Mesenchymal stem cell (in vitro differentiated cells and primary cell): ENCODE results near the gene CFC1B. TPM values are rescaled to one million over a fixed set of nuclear protein-coding genes. Genes with fewer than 3 reads are reported as not detected.
"Not testable (repeated sequence)": the region's sequence is repeated elsewhere in the genome, so short reads cannot be mapped to it uniquely, and the experiment has no call there.

Experiments used
- DNase-seq: peaks from one replicate; pipeline ENCODE4 v3.0.0-alpha.2; 2013
- H2AFZ ChIP-seq: one replicate; pipeline ENCODE4 v1.6.1; 2013; ENCODE audit warnings: low read depth, mild to moderate bottlenecking, control low read depth, inconsistent platforms, low read length, moderate library complexity
- H2AK5ac ChIP-seq: 2 replicates; pipeline ENCODE4 v1.6.1; 2013; ENCODE audit warnings: low read length, moderate library complexity, mild to moderate bottlenecking, inconsistent platforms; ENCODE audit not compliant: severe bottlenecking
- H2BK120ac ChIP-seq: one replicate; pipeline ENCODE4 v1.6.1; 2013; ENCODE audit warnings: low read depth, mild to moderate bottlenecking, inconsistent platforms, low read length, moderate library complexity
- H2BK12ac ChIP-seq, 2 experiments: one replicate each; pipeline ENCODE4 v1.6.1; 2013; ENCODE audit warnings: inconsistent platforms in 2 of 2, low read length in 2 of 2, mild to moderate bottlenecking in 2 of 2, moderate library complexity in 2 of 2, control low read depth in 1 of 2
- H2BK15ac ChIP-seq: one replicate; pipeline ENCODE4 v1.6.1; 2013; ENCODE audit warnings: mild to moderate bottlenecking, low read depth, inconsistent platforms; ENCODE audit not compliant: poor library complexity, severe bottlenecking
- H2BK5ac ChIP-seq: 2 replicates; pipeline ENCODE4 v1.6.1; 2013; ENCODE audit warnings: low read depth, mild to moderate bottlenecking, low read length, control low read depth, inconsistent platforms; ENCODE audit not compliant: poor library complexity, severe bottlenecking
- H3K14ac ChIP-seq, 2 experiments: one replicate each; pipeline ENCODE4 v1.6.1; 2013; ENCODE audit warnings: inconsistent platforms in 2 of 2, low read length in 2 of 2, control low read depth in 1 of 2, mild to moderate bottlenecking in 1 of 2, moderate library complexity in 1 of 2
- H3K18ac ChIP-seq, 2 experiments: one replicate each; pipeline ENCODE4 v1.6.1; 2013; ENCODE audit warnings: inconsistent platforms in 2 of 2, low read length in 2 of 2, control low read depth in 1 of 2, low read depth in 1 of 2, mild to moderate bottlenecking in 1 of 2
- H3K23ac ChIP-seq, 2 experiments: one replicate each; pipeline ENCODE4 v1.6.1; 2013; ENCODE audit warnings: inconsistent platforms in 2 of 2, low read length in 2 of 2, mild to moderate bottlenecking in 2 of 2, moderate library complexity in 2 of 2, control low read depth in 1 of 2
- H3K27ac ChIP-seq: 2 replicates; pipeline ENCODE4 v1.5.1; 2013; ENCODE audit warnings: mild to moderate bottlenecking, moderate library complexity, low read length, control low read depth, inconsistent platforms; ENCODE audit not compliant: poor library complexity, severe bottlenecking
- H3K27me3 ChIP-seq, 2 experiments: 2 replicates each; pipeline versions ENCODE4 v1.6.1 to v1.7.0; 2013; ENCODE audit warnings: low read length in 2 of 2, mild to moderate bottlenecking in 2 of 2, moderate library complexity in 2 of 2, control low read depth in 1 of 2, inconsistent platforms in 1 of 2; ENCODE audit not compliant: control insufficient read depth in 1 of 2, insufficient read depth in 1 of 2
- H3K36me3 ChIP-seq, 2 experiments: 2 replicates each; pipeline versions ENCODE4 v1.6.1 to v1.7.0; 2013; ENCODE audit warnings: low read length in 2 of 2, control low read depth in 1 of 2, inconsistent platforms in 1 of 2, low read depth in 1 of 2, mild to moderate bottlenecking in 1 of 2; ENCODE audit not compliant: insufficient read depth in 2 of 2, control insufficient read depth in 1 of 2
- H3K4ac ChIP-seq, 2 experiments: one replicate each; pipeline ENCODE4 v1.6.1; 2013; ENCODE audit warnings: inconsistent platforms in 2 of 2, low read length in 2 of 2, mild to moderate bottlenecking in 2 of 2, moderate library complexity in 2 of 2, control low read depth in 1 of 2, low read depth in 1 of 2
- H3K4me1 ChIP-seq: 2 replicates; pipeline ENCODE4 v1.6.1; 2013; ENCODE audit warnings: low read depth, low read length, control low read depth; ENCODE audit not compliant: control insufficient read depth, insufficient read depth
- H3K4me2 ChIP-seq: 2 replicates; pipeline ENCODE4 v1.6.1; 2013; ENCODE audit warnings: low read length, mild to moderate bottlenecking, inconsistent platforms; ENCODE audit not compliant: poor library complexity, severe bottlenecking
- H3K4me3 ChIP-seq, 2 experiments: 2 replicates each; pipeline versions ENCODE4 v1.5.1 to v1.7.0; 2013; ENCODE audit warnings: low read length in 2 of 2, mild to moderate bottlenecking in 2 of 2, control low read depth in 1 of 2, low read depth in 1 of 2; ENCODE audit not compliant: insufficient read depth in 1 of 2
- H3K79me1 ChIP-seq: replicated peaks from 2 replicates; pipeline ENCODE4 v1.6.1; 2013; ENCODE audit warnings: mild to moderate bottlenecking, control low read depth, low read length, inconsistent platforms; ENCODE audit not compliant: poor library complexity, severe bottlenecking
- H3K9ac ChIP-seq: 2 replicates; pipeline ENCODE4 v1.7.0; 2013; ENCODE audit warnings: mild to moderate bottlenecking, low read length, moderate library complexity
- H3K9me3 ChIP-seq: 2 replicates; pipeline ENCODE4 v1.7.0; 2013; ENCODE audit warnings: mild to moderate bottlenecking, low read length; ENCODE audit not compliant: control insufficient read depth
- H4K8ac ChIP-seq: one replicate; pipeline ENCODE4 v1.6.1; 2013; ENCODE audit warnings: inconsistent platforms, mild to moderate bottlenecking, low read length, moderate library complexity
- H4K91ac ChIP-seq: one replicate; pipeline ENCODE4 v1.6.1; 2013; ENCODE audit warnings: mild to moderate bottlenecking, low read length, inconsistent platforms
- WGBS: methylation state at CpG from one replicate; pipeline ENCODE4 v1.1.7; 2013; ENCODE audit warnings: mixed read lengths; 5-methylcytosine and 5-hydroxymethylcytosine counted together
- small RNA-seq: library from polyadenylated mRNA; stranded (forward); fragments of <200 nt; extraction: miRNeasy Mini kit (QIAGEN cat#:217004); gene quantifications from one replicate; pipeline ENCODE3, GENCODE V24; 2013; ENCODE audit warnings: low read depth

Gene CFC1B

DNA sequence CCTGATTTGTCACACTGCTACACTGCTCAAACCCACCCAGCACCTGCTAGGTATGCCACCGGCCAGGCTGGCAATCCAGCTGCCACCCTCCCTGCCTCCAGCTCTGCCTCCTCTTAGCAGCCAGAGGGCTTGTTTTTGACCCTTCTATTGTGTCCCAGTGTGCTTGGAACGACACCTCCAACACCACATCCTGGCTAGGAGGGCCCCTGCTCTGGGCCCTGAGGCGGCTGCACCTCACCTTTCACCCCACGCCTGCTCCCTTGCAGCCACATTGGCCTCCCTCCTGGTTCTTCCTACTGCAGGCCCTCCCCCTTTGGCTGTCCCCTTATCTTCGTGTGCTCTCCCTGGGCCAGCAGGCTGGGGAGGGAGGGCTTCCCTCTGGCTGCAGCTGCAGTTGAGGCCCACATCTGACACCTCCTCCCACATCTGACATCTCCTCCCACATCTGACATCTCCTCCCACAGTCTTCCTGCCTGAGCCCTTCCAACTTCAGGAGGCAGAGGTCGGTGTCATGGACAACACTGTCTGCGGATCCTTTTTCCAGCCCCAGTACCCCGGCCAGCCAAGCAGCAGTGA lies 55.3 kb downstream of the CFC1B start:
- H3K79me1 ChIP-seq, H3K9ac ChIP-seq, DNase-seq, H4K8ac ChIP-seq, H2AFZ ChIP-seq, H4K91ac ChIP-seq, H3K27ac ChIP-seq, H2BK5ac ChIP-seq, H3K9me3 ChIP-seq, H2BK15ac ChIP-seq, H3K4ac ChIP-seq, H2BK120ac ChIP-seq, H2AK5ac ChIP-seq, H3K4me3 ChIP-seq, H3K23ac ChIP-seq, H2BK12ac ChIP-seq, H3K36me3 ChIP-seq, H3K14ac ChIP-seq, H3K27me3 ChIP-seq, H3K4me1 ChIP-seq, H3K4me2 ChIP-seq, H3K18ac ChIP-seq: not testable (repeated sequence)
- no CpG with 5 or more reads among the region's 8 CpGs for WGBS

DNA sequence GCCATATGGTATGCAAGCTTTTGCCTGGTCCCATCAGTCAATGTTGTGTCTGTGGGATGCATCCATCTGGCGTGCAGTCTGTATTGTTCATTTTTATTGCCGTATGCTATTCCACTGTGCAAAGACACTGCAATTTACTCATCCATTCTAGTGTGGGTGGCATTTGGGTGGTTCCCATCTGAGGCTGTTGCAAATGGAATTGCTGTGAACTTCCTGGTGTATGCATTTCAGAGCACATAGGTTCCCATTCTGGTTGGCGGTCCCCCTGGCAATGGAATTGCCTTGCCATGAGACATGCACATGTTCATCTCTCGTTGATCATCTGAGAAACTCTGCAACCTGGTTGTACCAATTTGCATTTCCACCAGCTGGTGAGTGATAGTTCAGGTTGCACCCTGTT lies 56.5 kb downstream of the CFC1B start:
- H3K36me3 ChIP-seq, H3K23ac ChIP-seq, H3K14ac ChIP-seq, H2BK12ac ChIP-seq, DNase-seq, H3K4me1 ChIP-seq, H3K4me3 ChIP-seq, H3K18ac ChIP-seq, H2AK5ac ChIP-seq, H2BK5ac ChIP-seq, H4K8ac ChIP-seq, H3K9me3 ChIP-seq, H2AFZ ChIP-seq, H3K79me1 ChIP-seq, H3K27ac ChIP-seq, H2BK15ac ChIP-seq, H4K91ac ChIP-seq, H2BK120ac ChIP-seq, H3K9ac ChIP-seq, H3K4ac ChIP-seq, H3K27me3 ChIP-seq, H3K4me2 ChIP-seq: not testable (repeated sequence)
- WGBS: no CpG with 5 or more reads among the region's 4 CpGs

Small RNA genes within 50 kb of the gene (small RNA-seq; reads per million reads assigned to genes)
- not detected for gene RF00017
- not detected for gene RNU6-473P
